K562 (cell line): ENCODE results near the gene EEF1AKMT4. TPM values are rescaled to one million over a fixed set of nuclear protein-coding genes. Genes with fewer than 3 reads are reported as not detected.

Source experiments
- BCOR ChIP-seq: fragments of 450-650 bp; IDR thresholded peaks from 2 replicates; pipeline ENCODE4 v1.6.1; 2016
- CBFB ChIP-seq: sonication (generic); formaldehyde crosslinking; IDR thresholded peaks from 2 replicates; pipeline ENCODE4 v1.4.0; 2020; ENCODE audit warnings: mild to moderate bottlenecking, missing genetic modification reagents
- COPS2 ChIP-seq: fragments of 450-650 bp; conservative IDR thresholded peaks from 2 replicates; pipeline ENCODE4 v1.6.1; 2016; ENCODE audit warnings: mild to moderate bottlenecking, moderate library complexity
- FOXJ3 ChIP-seq: sonication (generic); formaldehyde crosslinking; IDR thresholded peaks from 2 replicates; pipeline ENCODE4 v1.4.0; 2020; ENCODE audit warnings: mild to moderate bottlenecking, missing genetic modification reagents
- HCFC1 ChIP-seq: IDR thresholded peaks from 2 replicates; pipeline ENCODE4 v1.6.1; 2012; ENCODE audit warnings: low read depth, low read length, improper control_type of control experiment
- ILK ChIP-seq: fragments of 450-650 bp; IDR thresholded peaks from 2 replicates; pipeline ENCODE4 v1.6.1; 2016; ENCODE audit warnings: missing genetic modification characterization, low read depth, mild to moderate bottlenecking, missing compliant biosample characterization, moderate library complexity, borderline replicate concordance
- NR2C2 ChIP-seq, 2 experiments: fragments of 200-800 bp in 1 of 2; sonication (Bioruptor generic) in 1 of 2; sonication (generic) in 1 of 2; formaldehyde crosslinking in 1 of 2; IDR thresholded peaks; 2 replicates each; pipeline versions ENCODE4 v1.6.1 to v1.8.0; 2016 to 2022; ENCODE audit warnings: mild to moderate bottlenecking in 1 of 2, missing compliant biosample characterization in 1 of 2, missing genetic modification characterization in 1 of 2, missing genetic modification reagents in 1 of 2
- PREB ChIP-seq: sonication (generic); formaldehyde crosslinking; IDR thresholded peaks from 2 replicates; pipeline ENCODE4 v1.8.1; 2023; ENCODE audit warnings: mild to moderate bottlenecking, missing genetic modification reagents
- SMC3 ChIP-seq: conservative IDR thresholded peaks from 2 replicates; pipeline ENCODE4 v1.6.1; 2011; ENCODE audit warnings: low read depth, low read length, improper control_type of control experiment; ENCODE audit not compliant: insufficient read depth
- SPI1 ChIP-seq: IDR thresholded peaks from 2 replicates; pipeline ENCODE4 v1.6.1; 2011; ENCODE audit warnings: low read depth, low read length, control low read depth, borderline replicate concordance
- TAF9B ChIP-seq: fragments of 450-650 bp; IDR thresholded peaks from 2 replicates; pipeline ENCODE4 v1.6.1; 2018; ENCODE audit warnings: mild to moderate bottlenecking; ENCODE audit not compliant: partially characterized antibody
- TOE1 ChIP-seq, 2 experiments: fragments of 450-650 bp in 1 of 2; sonication (generic) in 1 of 2; formaldehyde crosslinking in 1 of 2; IDR thresholded peaks; 2 replicates each; pipeline versions ENCODE4 v1.7.1 to v1.8.0; 2016 to 2022; ENCODE audit warnings: borderline replicate concordance in 2 of 2, mild to moderate bottlenecking in 2 of 2, antibody characterized with exemption in 1 of 2, inconsistent platforms in 1 of 2, low read depth in 1 of 2, missing genetic modification reagents in 1 of 2, moderate library complexity in 1 of 2
- TSC22D4 ChIP-seq: fragments of 450-650 bp; IDR thresholded peaks from 2 replicates; pipeline ENCODE4 v1.6.1; 2016; ENCODE audit warnings: missing genetic modification characterization, missing biosample characterization, control low read depth
- ZFX ChIP-seq: sonication (generic); formaldehyde crosslinking; IDR thresholded peaks from 2 replicates; pipeline ENCODE4 v1.8.0; 2022; ENCODE audit warnings: mild to moderate bottlenecking, missing genetic modification reagents, moderate library complexity
- ZNF23 ChIP-seq: fragments of 250-450 bp; sonication (Bioruptor Pico); IDR thresholded peaks from 2 replicates; pipeline ENCODE4 v1.4.0; 2020; ENCODE audit warnings: mild to moderate bottlenecking
- ZNF3 ChIP-seq: fragments of 250-450 bp; sonication (Bioruptor Pico); IDR thresholded peaks from 2 replicates; pipeline ENCODE4 v1.5.0; 2021; ENCODE audit warnings: mild to moderate bottlenecking, moderate library complexity
- ZNF699 ChIP-seq: fragments of 250-450 bp; sonication (Bioruptor Pico); IDR thresholded peaks from 2 replicates; pipeline ENCODE4 v1.8.0; 2021; ENCODE audit warnings: mild to moderate bottlenecking, moderate library complexity; ENCODE audit not compliant: insufficient replicate concordance
- ZNF764 ChIP-seq: fragments of 250-450 bp; sonication (Bioruptor Pico); IDR thresholded peaks from 2 replicates; pipeline ENCODE4 v1.4.0; 2020; ENCODE audit warnings: low read depth, mild to moderate bottlenecking, moderate library complexity
- polyA plus RNA-seq, 8 experiments: library from polyadenylated mRNA; depleted of rRNA in 4 of 8; stranded (reverse) in 5 of 8; unstranded in 3 of 8; fragments of >200 nt; fragmentation: Nextera tagmentation in 2 of 8; fragmentation: Illumina TruSeq in 1 of 8; extraction: Ambion mirVana in 2 of 8; extraction: Trizol in 1 of 8; gene quantifications; 2 replicates each; pipeline versions ENCODE4 v1.2.1 to v1.2.3, GENCODE V29; 2011 to 2014; ENCODE audit warnings: inconsistent platforms in 1 of 8, missing spikeins in 1 of 8
- total RNA-seq, 7 experiments: library from RNA; depleted of rRNA in 6 of 7; stranded (reverse); fragments of >200 nt in 6 of 7; fragmentation: Illumina TruSeq in 2 of 7; extraction: Trizol in 2 of 7; gene quantifications; 2 replicates each; pipeline versions ENCODE4 v1.2.1 to v1.2.3, GENCODE V29; 2011 to 2021; ENCODE audit warnings: low replicate concordance in 1 of 7
- TF ChIP-seq, protein P1 (sequence below), 2 experiments: fragments of 450-650 bp in 1 of 2; sonication (generic) in 1 of 2; formaldehyde crosslinking; conservative IDR thresholded peaks; 2 replicates each; pipeline versions ENCODE4 v1.4.0 to v1.8.1; 2020 to 2022; ENCODE audit warnings: mild to moderate bottlenecking in 1 of 2, missing genetic modification reagents in 1 of 2
- TF ChIP-seq, protein P2 (sequence below), 2 experiments: fragments of 450-650 bp; IDR thresholded peaks; 2 replicates each; pipeline ENCODE4 v1.6.1; 2018; ENCODE audit warnings: mild to moderate bottlenecking in 2 of 2, low read depth in 1 of 2; ENCODE audit not compliant: partially characterized antibody in 2 of 2

EEF1AKMT4 gene
- total and polyA plus RNA-seq, 9 of the 15 experiments (the other 6 are each of a cell fraction or from before 2014, with no cell fraction given), result 10.3 to 49.4 (median 18.9) TPM

DNA sequence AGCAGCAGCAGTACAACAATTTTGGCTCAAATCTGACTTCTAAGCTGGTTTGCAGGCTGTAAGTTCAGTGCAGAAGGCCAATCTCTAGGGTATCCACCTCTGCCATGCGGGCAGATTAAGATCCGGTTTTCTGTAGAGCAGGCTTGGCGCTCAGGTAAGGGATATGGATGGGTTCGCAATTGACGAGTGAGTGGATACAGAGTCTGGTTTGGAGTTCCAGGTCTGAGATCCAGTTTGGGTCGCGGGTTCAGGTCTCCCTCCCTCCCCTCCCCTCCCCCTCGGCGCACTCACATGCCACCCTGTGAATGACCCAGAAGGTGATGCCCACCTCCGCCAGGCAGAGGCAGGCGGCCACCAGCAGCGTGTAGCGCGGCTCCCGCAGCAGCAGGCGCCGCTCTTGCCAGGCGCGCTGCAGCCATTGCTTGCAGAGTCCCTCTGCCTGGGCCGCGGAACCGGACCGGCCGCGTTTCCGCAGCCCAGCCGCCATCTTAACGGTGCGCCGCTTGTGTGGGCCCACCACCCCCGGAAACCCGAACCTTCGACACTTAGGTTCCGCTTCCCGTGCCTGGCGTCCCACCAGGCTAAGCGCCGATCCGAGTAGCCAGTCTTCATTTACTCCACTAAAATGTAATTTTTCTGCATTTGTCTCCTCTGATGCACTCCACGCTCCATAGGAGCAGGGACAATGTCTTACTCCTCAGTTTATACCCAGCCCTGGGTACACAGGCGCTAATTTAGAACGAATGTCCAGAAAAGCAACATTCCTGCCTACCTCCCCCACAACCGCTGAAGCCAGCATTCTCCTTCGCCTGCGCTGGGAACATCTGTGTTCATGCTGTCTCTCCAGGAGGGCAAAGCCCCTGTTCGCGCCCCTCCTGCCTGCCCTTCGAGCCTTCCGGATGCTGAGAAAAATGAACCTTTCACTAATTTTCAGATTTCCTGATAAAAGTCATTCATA is 739 bp upstream of the EEF1AKMT4 start, which contains the start of gene ALG3 (continued):
- TF ChIP-seq PREB (CRISPR knock-in tag) (no peak), ZNF23 (no peak), SPI1 (no peak), CBFB (CRISPR knock-in tag) (no peak), ZNF699 (CRISPR knock-in tag) (no peak), ILK (no peak), ZNF3 (CRISPR knock-in tag) (no peak), HCFC1 (peak; percentile 81), BCOR (0 out of 2 replicates have a peak, but pooled peaks have one; percentile 10), FOXJ3 (CRISPR knock-in tag) (no peak), SMC3 (no peak), TOE1 (IDR thresholded peaks at IDR 0.05; ENCODE audit: borderline replicate concordance) (peak; percentile 68), TOE1 (CRISPR knock-in tag; IDR thresholded peaks at IDR 0.05; ENCODE audit: borderline replicate concordance, low read depth) (no peak), NR2C2 (CRISPR knock-in tag; IDR thresholded peaks at IDR 0.05) (peak; percentile 44; the same call in 1 of the 2 replicates), NR2C2 (tag; IDR thresholded peaks at IDR 0.05) (peak; percentile 70), TSC22D4 (tag) (no peak), ZNF764 (CRISPR knock-in tag) (no peak), ZFX (CRISPR knock-in tag) (peak; percentile 81), TAF9B (peak; percentile 98), COPS2 (no peak)
- TF ChIP-seq, protein P1, sequence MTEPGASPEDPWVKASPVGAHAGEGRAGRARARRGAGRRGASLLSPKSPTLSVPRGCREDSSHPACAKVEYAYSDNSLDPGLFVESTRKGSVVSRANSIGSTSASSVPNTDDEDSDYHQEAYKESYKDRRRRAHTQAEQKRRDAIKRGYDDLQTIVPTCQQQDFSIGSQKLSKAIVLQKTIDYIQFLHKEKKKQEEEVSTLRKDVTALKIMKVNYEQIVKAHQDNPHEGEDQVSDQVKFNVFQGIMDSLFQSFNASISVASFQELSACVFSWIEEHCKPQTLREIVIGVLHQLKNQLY (CRISPR knock-in tag; conservative IDR thresholded peaks at IDR 0.05), result no peak
- TF ChIP-seq, protein P2, sequence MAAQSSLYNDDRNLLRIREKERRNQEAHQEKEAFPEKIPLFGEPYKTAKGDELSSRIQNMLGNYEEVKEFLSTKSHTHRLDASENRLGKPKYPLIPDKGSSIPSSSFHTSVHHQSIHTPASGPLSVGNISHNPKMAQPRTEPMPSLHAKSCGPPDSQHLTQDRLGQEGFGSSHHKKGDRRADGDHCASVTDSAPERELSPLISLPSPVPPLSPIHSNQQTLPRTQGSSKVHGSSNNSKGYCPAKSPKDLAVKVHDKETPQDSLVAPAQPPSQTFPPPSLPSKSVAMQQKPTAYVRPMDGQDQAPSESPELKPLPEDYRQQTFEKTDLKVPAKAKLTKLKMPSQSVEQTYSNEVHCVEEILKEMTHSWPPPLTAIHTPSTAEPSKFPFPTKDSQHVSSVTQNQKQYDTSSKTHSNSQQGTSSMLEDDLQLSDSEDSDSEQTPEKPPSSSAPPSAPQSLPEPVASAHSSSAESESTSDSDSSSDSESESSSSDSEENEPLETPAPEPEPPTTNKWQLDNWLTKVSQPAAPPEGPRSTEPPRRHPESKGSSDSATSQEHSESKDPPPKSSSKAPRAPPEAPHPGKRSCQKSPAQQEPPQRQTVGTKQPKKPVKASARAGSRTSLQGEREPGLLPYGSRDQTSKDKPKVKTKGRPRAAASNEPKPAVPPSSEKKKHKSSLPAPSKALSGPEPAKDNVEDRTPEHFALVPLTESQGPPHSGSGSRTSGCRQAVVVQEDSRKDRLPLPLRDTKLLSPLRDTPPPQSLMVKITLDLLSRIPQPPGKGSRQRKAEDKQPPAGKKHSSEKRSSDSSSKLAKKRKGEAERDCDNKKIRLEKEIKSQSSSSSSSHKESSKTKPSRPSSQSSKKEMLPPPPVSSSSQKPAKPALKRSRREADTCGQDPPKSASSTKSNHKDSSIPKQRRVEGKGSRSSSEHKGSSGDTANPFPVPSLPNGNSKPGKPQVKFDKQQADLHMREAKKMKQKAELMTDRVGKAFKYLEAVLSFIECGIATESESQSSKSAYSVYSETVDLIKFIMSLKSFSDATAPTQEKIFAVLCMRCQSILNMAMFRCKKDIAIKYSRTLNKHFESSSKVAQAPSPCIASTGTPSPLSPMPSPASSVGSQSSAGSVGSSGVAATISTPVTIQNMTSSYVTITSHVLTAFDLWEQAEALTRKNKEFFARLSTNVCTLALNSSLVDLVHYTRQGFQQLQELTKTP (IDR thresholded peaks at IDR 0.05; ENCODE audit: low read depth in 1 of 2, partially characterized antibody in 2 of 2), result peak in 1 of 2 experiments; percentile 27
